Astrocyte of the spinal cord (primary cell): ENCODE results near the gene CYP4V2.
"Not testable (repeated sequence)": the region's sequence is repeated elsewhere in the genome, so short reads cannot be mapped to it uniquely, and the experiment has no call there.

ENCODE experiments used
- DNase-seq: peaks from one replicate; pipeline ENCODE4 v3.0.0; 2011; ENCODE audit warnings: low read depth, low spot score
- H3K4me3 ChIP-seq: 2 replicates; pipeline ENCODE4 v1.5.1; 2011; ENCODE audit warnings: low read depth, mild to moderate bottlenecking, low read length, moderate library complexity
- CTCF ChIP-seq: IDR thresholded peaks from 2 replicates; pipeline ENCODE4 v1.5.1; 2012; ENCODE audit warnings: low read depth, mild to moderate bottlenecking, low read length, inconsistent platforms
- in situ Hi-C: cut with HindIII; loops from 2 replicates; pipeline ENCODE4 v1.10.0; 2017; ENCODE audit warnings: low sequenced_read_pairs

CYP4V2 gene

DNA sequence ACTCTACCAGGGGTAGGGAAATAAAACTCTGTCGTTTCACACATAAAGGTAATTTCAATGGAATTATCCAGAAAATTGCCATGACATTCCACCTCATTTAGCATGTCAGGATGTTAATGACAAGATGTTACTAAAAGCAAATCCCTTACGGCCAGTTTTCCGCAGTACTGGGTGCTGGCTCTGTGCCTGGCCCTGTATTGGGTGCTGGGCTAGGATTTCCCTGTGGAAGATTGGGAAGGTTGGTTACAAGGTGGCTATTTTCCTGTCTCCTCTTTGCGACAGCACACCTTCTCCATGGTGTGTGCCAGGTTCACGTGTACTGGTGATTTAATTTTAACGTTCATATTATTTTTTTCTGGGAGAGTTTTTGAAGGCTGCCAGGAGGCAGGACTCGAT is 49.1 kb downstream of the CYP4V2 start:
- in situ Hi-C loops = no loop called here
- H3K4me3 ChIP-seq = no peak overlapping the region
- no peak for DNase-seq
- no peak for TF ChIP-seq CTCF

- in situ Hi-C loops = no loop called here
- no peak for TF ChIP-seq CTCF
Measured at GRCh38 chr4:186240848-186241491, 49.6 kb downstream of the CYP4V2 start.

DNA sequence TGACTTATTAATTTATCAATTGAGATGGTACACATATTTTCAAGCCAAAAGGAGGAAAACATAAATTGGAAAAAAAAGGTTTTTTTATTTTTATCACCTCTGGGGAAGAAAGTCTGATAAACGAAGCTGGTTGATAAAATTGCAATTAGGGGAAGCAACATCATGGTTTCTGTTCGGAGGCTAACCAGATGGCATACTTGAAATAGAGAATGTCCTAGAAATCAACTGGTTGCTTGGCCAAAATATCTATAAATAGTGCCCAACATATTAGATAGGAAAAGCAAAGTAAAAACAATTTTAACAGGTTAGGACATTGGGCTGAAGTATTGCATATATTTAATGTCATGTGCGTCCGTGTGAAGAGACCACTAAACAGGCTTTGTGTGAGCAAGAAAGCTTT is 50.2 kb downstream of the CYP4V2 start:
- no peak for TF ChIP-seq CTCF
- in situ Hi-C loops = no loop called here
- no peak for DNase-seq
- H3K4me3 ChIP-seq = no peak overlapping the region

More at GRCh38 chr4:186240848-186241491, 49.6 kb downstream of the CYP4V2 start:
- H3K4me3 ChIP-seq = no peak overlapping the region
- no peak for DNase-seq

- H3K4me3 ChIP-seq, in situ Hi-C loops, DNase-seq: not testable (repeated sequence)
Measured at GRCh38 chr4:186242031-186242430, 50.7 kb downstream of the CYP4V2 start.

DNA sequence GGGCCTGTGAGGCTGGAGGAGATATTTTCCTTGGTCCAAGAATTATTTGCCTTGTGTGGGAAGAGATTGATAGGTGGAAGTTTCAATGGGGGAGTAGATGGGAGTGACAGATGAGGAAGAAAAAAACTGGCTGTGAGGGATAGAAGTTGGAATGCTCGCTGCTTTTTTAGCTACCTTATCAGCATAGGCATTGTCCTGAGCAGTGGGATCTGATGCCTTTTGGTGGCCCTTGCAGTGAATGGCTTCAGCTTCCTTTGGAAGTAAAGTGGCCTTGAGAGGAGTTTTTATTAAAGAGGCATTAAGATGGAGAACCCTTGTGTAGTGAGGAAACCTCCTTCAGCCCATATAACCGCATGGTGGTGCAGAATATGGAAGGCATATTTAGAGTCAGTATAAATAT is 52.0 kb downstream of the CYP4V2 start:
- DNase-seq = no peak
- no peak overlapping the region for H3K4me3 ChIP-seq
- in situ Hi-C loops = no loop called here
- no peak for TF ChIP-seq CTCF

- no peak overlapping the region for H3K4me3 ChIP-seq
- no peak for TF ChIP-seq CTCF
- in situ Hi-C loops = no loop called here
- DNase-seq = no peak
Measured at GRCh38 chr4:186244835-186245234, 53.5 kb downstream of the CYP4V2 start.

DNA sequence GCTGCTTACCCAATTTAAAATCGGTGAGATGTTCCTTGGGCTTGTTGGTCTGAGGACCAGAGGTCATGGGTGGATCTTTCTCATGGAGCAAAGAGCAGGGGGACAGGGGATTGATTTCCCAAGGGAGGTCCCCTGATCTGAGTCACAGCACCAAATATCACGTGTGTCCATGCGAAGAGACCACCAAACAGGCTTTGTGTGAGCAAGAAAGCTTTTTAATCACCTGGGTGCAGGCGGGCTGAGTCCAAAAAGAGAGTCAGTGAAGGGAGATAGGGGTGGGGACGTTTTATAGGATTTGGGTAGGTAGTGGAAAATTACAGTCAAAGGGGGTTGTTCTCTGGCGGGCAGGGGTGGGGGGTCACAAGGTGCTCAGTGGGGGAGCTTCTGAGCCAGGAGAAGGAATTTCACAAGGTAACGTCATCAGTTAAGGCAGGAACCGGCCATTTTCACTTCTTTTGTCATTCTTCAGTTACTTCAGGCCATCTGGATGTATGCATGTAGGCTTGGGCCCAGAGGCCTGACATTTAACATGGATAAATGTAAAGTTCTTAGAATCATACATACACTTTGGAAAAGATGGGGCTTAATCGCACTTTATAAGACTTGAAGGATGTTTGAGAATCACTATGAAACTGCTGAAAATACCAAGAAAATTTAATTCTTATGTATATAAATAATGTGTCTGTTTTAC is 55.8 kb downstream of the CYP4V2 start:
- DNase-seq, H3K4me3 ChIP-seq, in situ Hi-C loops: not testable (repeated sequence)
